IPS DF 4.7 (cell line): Measurements from ENCODE around the gene LTBP1.
"Not testable (repeated sequence)": the region's sequence is repeated elsewhere in the genome, so short reads cannot be mapped to it uniquely, and the experiment has no call there.

Experiments used
- DNase-seq: peaks from one replicate; pipeline ENCODE4 v3.0.0-alpha.2; 2013; ENCODE audit warnings: low spot score; ENCODE audit errors: extremely low read depth

The LTBP1 gene

DNA sequence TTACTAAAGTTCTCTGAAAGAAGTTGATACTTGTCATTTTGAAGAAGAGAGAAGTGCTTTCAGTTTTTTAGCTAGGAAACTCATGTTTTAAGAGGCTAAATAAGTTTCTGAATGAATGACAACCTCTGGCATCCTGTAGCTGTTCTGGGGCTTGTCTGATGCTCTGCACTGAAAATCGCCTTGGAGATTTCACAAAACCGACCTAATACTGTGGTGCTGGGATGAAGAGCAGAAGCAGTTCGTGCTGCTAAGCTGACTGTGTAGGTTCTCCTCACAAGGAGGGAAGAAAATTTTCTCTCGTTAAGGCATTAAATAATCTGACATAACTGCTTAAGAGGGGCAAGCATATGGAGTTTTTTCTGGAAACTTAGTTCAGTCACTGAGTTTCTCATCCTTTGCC is 193.2 kb downstream of the LTBP1 start:
- DNase-seq: no peak

DNA sequence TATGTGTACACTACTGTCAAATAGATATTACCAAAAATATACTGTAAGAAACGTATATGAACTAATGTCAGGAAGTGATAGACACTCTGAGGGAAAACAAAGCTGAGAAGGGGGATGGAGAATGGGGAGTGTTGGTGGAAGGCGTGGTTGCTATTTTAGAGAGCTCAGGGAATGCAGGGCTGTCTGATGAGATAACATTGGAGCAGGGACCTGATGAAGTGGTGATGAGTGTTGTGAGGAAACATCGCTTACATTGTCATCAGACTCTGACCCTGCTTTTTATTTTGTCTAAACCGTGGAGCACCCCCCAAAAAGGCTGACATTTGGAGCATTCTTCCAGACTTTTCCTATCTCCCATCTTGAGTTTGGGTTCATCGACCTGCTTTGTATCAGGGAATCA is 194.7 kb downstream of the LTBP1 start:
- DNase-seq: no peak

DNA sequence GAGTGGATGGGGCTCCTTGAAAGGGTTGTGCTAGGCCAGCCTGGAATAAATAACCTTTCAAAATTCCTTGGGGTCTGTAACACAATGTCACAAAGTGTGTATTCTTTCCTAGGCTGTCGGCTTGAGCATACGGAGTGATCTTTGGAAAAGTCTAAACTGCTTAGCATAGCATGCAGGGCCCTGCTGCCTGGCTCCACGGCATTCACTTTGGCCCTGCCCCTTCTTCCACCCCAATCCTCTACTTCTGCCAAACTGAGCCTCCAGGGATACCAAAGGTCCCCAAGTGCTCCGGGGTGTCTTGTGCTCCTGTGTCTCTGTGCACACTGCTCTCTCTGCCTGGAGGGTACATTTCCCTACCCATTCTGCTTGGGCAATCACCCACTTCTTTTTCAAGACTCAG is 196.1 kb downstream of the LTBP1 start:
- DNase-seq: no peak

DNA sequence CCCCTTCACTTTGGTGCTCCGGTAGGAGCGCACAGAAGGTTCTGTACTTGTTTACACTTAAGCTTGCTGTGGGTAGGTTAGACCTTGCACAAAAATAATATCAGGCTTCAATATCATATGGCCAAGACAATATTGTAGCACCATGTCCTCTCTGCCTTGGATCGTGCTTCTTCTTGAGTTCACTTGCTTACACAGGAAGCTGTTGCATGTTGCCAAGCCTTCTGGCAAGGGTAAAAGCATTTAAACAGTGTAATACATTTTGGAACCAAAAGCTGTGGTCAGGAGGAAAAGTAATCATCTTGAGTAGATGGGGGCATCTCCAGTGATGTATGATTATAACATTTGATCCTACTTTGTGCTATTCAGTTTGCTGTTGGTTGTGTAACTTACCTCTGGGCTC is 197.5 kb downstream of the LTBP1 start:
- no peak for DNase-seq

DNA sequence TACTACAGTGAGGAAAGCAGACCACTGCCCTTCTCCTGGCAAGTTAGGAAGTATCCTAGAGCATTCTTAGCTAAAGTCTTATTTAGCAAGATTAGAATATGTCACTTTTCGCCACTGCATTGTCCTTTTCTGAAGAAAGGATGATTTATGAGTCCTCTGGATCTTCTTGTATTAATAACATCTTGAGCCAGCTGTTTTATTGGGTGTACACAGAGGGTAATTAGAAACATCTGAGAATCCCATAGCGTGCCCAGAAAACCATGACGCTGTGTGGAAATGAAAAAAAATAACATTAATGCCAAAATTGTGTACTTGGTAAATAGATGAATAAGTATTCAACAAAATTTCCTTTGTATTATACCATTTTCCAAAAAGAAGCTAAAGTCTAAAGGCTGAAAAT is 198.7 kb downstream of the LTBP1 start:
- DNase-seq: no peak

DNA sequence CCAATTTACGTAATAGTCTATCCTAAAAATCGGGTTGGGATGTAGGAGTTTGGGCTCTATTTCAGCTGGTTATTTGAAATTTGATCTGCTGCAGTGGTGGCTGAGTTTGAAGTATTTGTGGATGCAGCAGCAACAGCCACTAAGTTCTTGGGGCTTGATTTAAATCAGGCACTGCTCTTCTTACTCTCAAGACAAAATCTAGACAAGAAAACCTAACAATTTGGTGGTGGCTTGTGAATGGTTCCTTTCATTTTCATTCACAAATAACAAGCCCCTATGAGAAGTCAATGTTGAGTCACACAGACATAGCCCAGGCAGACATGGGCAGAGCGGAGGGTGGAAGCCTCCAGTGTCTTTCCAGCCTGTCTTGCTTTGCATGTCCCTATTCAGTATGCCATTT is 199.3 kb downstream of the LTBP1 start:
- DNase-seq: no peak

DNA sequence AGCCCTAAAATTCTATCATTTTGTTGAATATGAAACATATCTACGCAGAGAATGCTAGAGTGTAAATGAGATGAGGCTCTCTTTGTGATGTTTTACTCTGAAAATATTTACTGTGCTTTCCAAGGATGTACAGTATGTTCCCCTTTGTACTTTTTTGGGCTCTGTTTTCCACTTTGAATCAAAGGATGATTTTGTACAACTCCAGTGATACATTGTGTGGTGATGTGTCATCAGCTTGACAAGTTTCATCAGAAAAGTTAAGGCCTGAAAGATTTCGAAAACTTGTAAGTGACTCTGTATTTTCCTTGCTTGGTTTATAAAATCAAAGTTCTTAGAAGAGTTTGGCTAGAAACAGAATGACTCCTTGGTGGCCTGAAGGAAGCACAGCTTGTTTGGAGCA is 206.3 kb downstream of the LTBP1 start:
- no peak for DNase-seq

DNA sequence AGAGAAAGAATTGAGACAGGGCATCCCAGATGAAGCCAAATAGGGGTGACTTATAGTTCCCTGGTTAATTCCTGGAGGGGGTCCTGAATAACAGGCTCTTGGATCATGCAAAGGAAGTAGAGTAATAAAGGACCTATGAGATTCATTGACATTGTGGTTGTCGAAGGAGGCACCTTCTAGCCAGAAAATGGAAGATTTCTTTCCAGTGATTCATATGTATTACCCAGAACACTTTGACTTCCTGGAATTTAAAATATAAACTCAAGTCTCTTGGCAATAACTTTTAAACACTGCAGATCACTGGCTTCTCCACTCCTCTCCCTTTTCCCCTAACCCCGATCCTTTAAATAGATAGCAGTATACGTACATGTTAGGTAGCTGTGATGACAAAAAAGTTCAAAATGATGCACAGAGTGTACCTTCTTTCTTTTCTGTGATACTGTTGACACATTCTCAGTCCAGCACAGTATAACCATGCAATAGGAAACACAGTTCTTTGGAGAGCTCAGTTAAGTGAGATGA is 211.8 kb downstream of the LTBP1 start:
- DNase-seq: no peak

DNA sequence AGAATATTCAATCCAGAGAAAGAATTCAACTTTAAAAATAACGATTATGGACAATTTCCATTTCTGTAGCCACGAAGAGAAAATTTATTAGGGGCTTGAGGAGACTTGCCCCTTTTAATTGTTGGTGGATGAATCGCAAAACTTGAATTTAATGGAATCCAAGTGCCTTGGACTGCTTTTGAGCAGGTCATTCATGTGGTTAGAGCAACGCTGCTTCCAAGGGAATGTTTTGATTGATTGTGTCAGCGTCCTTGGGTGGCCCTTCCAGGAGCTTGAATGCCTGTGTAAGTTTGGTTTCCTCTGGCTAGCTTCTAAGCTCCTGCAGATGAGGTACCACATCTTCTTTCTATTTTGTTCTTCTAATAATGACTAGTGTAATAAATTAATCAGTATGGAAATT is 213.4 kb downstream of the LTBP1 start:
- no peak for DNase-seq

DNA sequence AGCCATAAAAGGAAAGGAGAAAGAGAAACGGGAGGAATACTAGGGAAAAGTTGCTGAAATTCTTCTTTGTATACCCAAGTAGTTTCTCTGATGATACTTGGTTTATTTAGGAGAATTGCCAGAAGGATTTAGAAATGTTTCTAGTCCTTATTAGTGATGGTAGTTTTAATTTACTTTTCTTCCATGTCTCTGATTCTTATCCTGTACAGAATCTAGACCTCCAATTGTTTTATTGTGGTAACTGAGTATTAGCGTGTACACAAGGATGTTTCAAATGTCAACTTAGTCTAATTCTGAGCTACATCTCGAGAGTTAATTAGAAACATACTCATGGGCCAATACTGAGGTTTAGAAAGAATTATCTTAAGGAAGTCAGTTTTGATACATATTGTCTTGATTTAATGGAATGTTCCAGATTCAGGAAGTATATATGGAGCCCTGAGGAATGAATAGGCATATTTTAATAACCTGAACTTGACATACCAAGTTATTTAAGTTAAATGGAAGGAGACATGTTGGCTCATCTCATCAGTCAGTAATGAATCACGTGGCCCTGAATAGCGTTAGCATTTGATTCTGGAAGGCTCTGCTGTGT is 219.6 kb downstream of the LTBP1 start:
- DNase-seq: no peak

DNA sequence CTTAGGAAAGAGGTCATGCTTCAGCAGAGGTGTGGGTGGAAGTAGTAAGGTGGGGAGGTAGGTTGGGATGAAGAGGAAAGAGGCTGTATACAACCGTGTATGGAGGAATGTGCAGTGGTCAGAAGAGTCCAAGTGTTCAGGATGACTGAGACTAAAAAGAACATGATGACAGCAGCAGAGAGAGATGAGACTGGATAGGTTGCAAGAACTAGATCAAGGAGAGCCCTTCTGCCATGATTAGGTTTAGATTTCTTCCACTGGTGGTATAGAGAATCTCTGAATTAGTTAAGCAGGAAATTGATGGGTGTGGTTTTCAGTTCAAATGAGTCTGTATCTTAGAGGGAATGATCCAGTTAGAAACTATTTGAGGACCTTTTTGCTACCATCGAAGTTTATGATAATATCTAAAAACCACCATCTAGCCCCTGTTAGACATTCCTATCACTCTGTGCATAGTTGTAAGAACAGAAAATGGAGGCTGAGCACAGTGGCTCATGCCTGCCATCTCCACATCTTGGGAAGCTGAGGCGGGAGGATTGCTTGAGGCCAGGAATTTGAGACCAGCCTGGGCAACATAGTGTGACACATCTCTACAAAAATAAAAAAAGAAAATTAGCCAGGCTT is 221.0 kb downstream of the LTBP1 start:
- no peak for DNase-seq

DNA sequence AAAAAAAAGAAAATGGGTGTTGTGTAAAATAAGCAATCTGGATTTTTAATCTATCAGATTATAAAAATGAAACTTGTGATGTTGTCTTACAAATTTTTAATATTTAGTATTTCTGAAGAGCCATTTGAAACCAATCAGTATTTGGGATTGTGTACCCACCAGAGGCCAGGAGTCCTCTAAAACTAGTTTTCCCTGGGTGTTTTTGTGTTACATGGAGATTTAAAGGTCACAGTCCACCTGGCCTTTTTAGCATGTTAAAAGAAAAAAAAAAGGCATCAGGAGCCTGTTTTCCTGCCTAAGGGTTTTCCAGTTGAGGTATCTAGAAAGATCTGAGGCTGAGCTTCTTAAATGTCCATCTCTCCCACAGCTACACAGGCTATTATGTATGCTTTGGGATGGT is 221.7 kb downstream of the LTBP1 start:
- no peak for DNase-seq

DNA sequence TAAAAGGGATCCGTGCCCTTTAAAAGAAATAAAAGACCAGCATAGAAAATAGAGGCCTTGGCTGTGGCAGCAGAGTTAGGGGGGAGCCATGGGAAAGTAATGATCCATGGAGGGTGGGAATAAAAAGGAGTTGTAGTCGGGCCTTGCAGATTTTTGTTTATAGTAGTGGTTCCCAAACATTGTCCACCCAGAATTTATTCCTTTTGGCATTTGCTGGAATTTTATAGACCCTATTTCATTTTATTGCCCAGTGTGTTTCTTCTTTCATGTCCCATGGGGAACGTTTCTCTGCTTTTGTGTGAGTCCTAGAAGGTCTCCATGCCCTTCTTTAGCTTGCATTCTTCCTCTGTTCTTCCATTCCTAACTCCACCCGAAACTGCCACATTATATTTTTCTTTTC is 222.2 kb downstream of the LTBP1 start:
- no peak for DNase-seq

DNA sequence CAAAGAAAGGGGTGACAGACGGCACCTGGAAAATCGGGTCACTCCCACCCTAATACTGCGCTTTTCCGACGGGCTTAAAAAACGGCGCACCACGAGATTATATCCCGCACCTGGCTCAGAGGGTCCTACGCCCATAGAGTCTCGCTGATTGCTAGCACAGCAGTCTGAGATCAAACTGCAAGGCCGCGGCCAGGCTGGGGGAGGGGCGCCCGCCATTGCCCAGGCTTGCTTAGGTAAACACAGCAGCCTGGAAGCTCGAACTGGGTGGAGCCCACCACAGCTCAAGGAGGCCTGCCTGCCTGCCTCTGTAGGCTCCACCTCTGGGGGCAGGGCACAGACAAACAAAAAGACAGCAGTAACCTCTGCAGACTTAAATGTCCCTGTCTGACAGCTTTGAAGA is 223.5 kb downstream of the LTBP1 start:
- not testable (repeated sequence) for DNase-seq

DNA sequence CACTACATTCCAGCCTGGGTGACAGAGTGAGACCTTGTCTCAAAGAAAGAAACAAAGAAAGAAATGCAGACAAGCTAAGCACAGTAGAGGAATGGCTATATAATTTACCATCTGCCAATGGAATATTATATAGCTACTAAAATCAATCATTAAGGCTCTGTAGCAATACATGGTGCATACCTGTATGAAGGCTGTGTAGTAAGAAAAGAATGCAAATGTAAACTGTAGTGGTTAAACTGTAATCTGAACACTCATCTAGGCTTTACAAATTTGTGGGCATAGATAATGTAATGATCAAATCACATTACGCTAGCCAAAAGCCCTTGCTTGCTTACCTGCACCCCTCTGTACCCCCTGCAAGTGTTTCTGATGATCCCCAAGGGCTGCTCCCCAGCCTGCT is 230.9 kb downstream of the LTBP1 start:
- DNase-seq: no peak

DNA sequence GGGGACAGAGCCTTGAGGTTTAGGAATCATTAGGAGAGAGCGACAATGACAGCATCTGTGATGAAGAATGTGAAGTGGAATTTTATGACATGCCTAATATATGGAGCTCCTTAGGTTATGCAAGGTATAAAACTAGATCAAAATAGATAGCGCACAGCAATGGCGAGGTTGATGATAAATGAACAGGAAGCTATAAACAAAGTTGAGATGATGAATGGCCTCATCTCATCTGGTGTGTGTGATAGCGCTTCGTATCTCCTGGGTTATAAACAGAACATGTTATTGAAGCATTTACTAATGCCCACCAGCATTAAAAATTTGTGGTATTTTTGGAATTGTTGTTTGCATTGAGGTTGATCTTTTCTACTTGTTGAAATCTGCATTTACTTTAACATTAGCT is 231.5 kb downstream of the LTBP1 start:
- DNase-seq: no peak

DNA sequence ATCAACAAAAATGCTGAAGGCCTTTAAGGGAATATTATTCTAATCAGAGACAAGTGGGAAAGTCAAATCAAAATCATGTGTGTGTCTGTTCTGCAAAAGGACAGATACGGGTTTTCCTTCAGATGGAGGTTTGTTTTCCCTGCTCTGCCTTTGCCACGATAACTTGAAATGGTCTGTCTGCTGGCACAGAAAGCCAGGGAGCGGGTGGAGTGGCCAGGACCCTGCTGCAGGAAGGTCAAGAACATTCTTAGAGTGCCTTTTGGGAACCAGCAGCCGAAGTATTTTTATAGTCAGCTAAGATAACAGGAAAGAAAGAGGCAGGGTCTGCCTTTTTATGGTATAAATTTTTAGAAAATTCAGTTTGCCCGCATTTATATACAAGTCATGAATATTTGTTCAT is 234.2 kb downstream of the LTBP1 start:
- no peak for DNase-seq

DNA sequence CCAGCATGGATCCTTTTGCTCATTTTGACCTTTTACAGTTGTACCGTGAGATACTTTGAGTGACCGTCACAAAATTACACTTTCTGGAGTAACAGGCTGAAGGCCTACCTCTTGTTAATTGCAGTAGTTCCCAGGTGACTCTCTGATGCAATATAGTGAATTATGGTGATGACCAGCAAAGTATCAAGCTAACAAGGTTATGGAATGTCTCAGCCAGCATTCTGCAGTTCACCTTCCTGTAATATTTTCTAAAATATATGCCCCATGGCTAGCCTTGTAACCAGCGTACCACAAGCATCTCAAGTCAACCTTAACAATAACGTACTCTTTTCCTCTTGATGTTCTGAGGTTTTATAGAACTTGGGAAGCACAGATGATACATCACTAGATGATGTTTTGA is 234.7 kb downstream of the LTBP1 start:
- no peak for DNase-seq

DNA sequence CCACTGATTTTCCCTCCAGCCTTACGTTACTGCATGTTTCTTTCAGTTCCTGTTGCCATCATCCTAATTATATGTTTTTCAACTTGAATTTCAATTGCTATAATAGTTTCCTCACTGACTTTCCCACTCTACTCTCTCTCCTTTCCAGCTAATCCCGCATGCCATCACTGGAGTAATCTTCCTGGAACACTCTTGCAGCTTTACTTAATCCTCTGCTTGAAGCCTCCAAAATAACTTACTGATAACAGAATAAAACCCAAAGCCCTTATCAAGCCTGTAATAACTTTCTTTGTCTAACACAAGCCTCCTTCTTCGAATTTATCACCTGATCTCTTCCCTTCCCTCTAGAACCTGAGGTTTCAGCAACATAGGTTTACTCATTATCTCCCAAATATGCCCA is 237.3 kb downstream of the LTBP1 start:
- no peak for DNase-seq

DNA sequence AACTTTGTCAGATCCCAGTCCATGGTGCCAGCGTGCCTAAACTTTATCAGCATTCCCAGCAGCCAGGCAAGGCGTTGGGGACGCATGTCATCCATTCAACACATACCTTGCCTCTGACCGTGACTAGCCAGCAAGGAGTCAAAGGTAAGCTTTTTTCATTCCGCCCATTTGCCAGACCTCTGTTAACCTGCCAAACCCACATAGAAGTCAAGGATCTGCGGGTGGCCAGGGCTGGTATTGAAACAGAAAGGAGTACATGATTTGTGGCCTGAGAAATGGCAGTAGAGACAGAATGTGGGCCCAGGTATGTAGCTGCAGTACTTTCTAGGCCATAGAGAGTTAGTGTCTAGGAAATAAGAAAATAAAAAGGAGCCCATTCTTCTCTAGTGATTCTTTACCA is 240.2 kb downstream of the LTBP1 start:
- no peak for DNase-seq

DNA sequence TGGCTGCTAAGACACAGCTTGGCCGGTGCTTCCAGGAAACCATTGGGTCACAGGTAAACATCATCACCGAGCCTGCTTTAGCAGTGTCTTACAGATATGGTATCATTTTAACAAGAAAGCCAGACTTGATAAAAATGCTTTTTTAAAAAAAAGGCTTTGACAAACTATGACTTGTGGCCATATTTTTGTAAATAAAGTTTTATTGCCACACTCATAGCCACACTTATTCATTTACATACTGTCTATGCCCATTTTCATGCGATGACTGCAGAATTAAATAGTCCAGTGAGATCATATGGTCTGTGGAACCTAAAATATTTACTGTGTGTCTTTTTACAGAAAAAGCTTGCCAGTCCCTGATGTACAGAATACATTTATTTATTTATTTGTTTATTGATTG is 242.0 kb downstream of the LTBP1 start:
- DNase-seq: no peak

DNA sequence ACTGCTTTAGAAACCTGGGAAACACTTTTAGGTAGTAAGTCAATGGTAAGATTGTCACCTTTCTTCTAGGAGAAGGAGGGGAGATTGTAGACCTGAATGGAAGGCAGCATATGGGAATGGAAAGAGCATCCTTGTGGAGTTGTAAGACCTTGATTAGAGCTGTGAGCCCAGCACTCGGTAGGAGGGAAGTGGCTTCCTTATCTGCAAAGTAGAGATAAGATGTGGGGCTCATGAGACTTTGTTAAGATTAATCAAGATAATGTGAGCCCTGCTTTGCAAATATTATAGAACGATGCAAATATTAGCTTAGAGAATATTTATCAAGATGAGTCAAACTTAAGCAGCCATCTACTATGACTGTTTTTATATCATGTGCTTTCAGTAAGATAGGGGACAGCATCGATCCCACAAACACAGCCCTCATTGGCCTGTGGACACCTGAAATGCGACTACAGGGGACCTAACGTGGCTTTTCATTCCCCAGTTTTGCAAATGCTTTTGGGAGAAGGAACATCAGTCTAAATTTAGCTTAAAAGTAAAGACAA is 243.7 kb downstream of the LTBP1 start:
- no peak for DNase-seq

DNA sequence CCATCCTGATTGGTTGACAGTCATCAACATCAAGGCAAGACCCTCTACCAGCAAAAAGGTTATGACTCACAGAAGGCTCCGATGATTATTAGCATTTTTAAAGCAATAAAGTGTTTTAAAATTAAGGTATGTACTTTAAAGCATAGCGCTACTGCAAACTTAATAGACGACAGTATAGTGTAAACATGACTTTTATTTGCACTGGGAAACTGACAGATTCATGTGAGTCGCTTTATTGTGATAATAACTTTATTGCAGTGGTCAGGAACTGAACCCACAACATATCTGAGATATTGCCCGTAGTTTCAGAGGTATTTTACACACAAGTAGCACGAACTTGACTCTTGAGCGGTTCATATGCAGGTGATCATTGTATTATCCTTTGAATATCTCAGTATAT is 249.1 kb downstream of the LTBP1 start:
- no peak for DNase-seq
